AG10803 (cell line): Measurements from ENCODE around the gene FAM107A.

ENCODE experiments used
- DNase-seq: peaks from one replicate; pipeline ENCODE4 v3.0.0; 2010; ENCODE audit warnings: low read depth
- H3K4me3 ChIP-seq: 2 replicates; pipeline ENCODE4 v1.5.1; 2011; ENCODE audit warnings: mild to moderate bottlenecking, low read length, control low read depth
- CTCF ChIP-seq: conservative IDR thresholded peaks from 2 replicates; pipeline ENCODE4 v1.5.1; 2011; ENCODE audit warnings: mild to moderate bottlenecking, low read length, control low read depth, inconsistent platforms

The FAM107A gene

GRCh38 chr3:58524326-58524888 is 52.8 kb downstream of the FAM107A start:
- TF ChIP-seq CTCF, result no peak
- no peak for DNase-seq
- H3K4me3 ChIP-seq, result no peak overlapping the region

GRCh38 chr3:58522759-58523425 is 54.3 kb downstream of the FAM107A start:
- DNase-seq, result no peak
- H3K4me3 ChIP-seq, result no peak overlapping the region
- TF ChIP-seq CTCF, result no peak

- no peak for DNase-seq
- no peak for TF ChIP-seq CTCF
- H3K4me3 ChIP-seq, result no peak overlapping the region
Measured at GRCh38 chr3:58521917-58522631, 55.1 kb downstream of the FAM107A start.

- H3K4me3 ChIP-seq, result no peak overlapping the region
- no peak for DNase-seq
- TF ChIP-seq CTCF, result no peak
Measured at GRCh38 chr3:58521336-58521670, 55.9 kb downstream of the FAM107A start.

- H3K4me3 ChIP-seq, result no peak overlapping the region
- no peak for TF ChIP-seq CTCF
- no peak for DNase-seq
Measured at GRCh38 chr3:58520403-58521335, 56.5 kb downstream of the FAM107A start.

- no peak for TF ChIP-seq CTCF
- no peak overlapping the region for H3K4me3 ChIP-seq
- no peak for DNase-seq
Measured at GRCh38 chr3:58519668-58520402, 57.4 kb downstream of the FAM107A start.
